Measurements from ENCODE around the gene IL6R. TPM values are rescaled to one million over a fixed set of nuclear protein-coding genes. Genes with fewer than 3 reads are reported as not detected.

Gene IL6R
- total RNA-seq, 4 donors from 2014 or later: 44.7 to 59.4 (median 55.5) TPM

- peak overlapping the region in 1 of 2 donors; percentile 41 for H3K4me3 ChIP-seq
- WGBS, 2 donors (ENCODE audit: low coverage in 1 of 2): 20 to 58% methylated on average over 1 to 3 of the region's 15 CpGs
- no peaks in the 10 kb centered on the region for H3K27me3 ChIP-seq
- H3K9me3 ChIP-seq: no peaks in the 10 kb centered on the region
- peak overlapping the region; percentile 84 to 97 (median 94) for H3K27ac ChIP-seq
- peaks cover 6 to 99% (median 24%) of the 10 kb centered on the region in 3 donors for H3K4me1 ChIP-seq
- TF ChIP-seq POLR2AphosphoS5 (IDR thresholded peaks at IDR 0.05) (no peak), CTCF (IDR thresholded peaks at IDR 0.05) (no peak), EP300 (IDR thresholded peaks at IDR 0.05) (no peak), POLR2A (IDR thresholded peaks at IDR 0.05) (no peak)
- ATAC-seq: no peak
- peaks cover 0 to 60% of the 10 kb centered on the region in 2 donors for H3K36me3 ChIP-seq
These were observed 30.6 kb downstream of the IL6R start for GRCh38 chr1:154435599-154436200.

- no peak for ATAC-seq
- Histone ChIP-seq H3K4me3 (peak overlapping the region in 1 of 2 donors; percentile 41), H3K27ac (peak overlapping the region; percentile 30 to 97 (median 88)), H3K4me1 (peaks cover 6 to 99% (median 22%) of the 10 kb centered on the region in 3 donors), H3K9me3 (no peaks in the 10 kb centered on the region), H3K36me3 (peaks cover 0 to 60% of the 10 kb centered on the region in 2 donors), H3K27me3 (no peaks in the 10 kb centered on the region)
- WGBS, 2 donors (ENCODE audit: low coverage in 1 of 2): 57 to 80% methylated on average over 1 to 9 of the region's 9 CpGs
- TF ChIP-seq POLR2A (IDR thresholded peaks at IDR 0.05) (no peak), CTCF (IDR thresholded peaks at IDR 0.05) (no peak)
These were observed 31.3 kb downstream of the IL6R start for GRCh38 chr1:154436433-154436832.

- H3K27ac ChIP-seq: peak overlapping the region; percentile 29 to 97 (median 64)
- 66 to 76% methylated on average over 4 to 5 of the region's 6 CpGs for WGBS, 2 donors (ENCODE audit: low coverage in 1 of 2)
- no peaks in the 10 kb centered on the region for H3K27me3 ChIP-seq
- TF ChIP-seq CTCF (IDR thresholded peaks at IDR 0.05): no peak
- no peak for TF ChIP-seq POLR2A (IDR thresholded peaks at IDR 0.05)
- no peak for TF ChIP-seq EP300 (IDR thresholded peaks at IDR 0.05)
- no peak for TF ChIP-seq POLR2AphosphoS5 (IDR thresholded peaks at IDR 0.05)
- H3K9me3 ChIP-seq: no peaks in the 10 kb centered on the region
- peaks cover 0 to 99% (median 16%) of the 10 kb centered on the region in 3 donors for H3K4me1 ChIP-seq
- H3K4me3 ChIP-seq: no peak overlapping the region
- H3K36me3 ChIP-seq: peaks cover 0 to 83% of the 10 kb centered on the region in 2 donors
- ATAC-seq: no peak
These were observed 35.1 kb downstream of the IL6R start for GRCh38 chr1:154440036-154440804.

GRCh38 chr1:154441241-154441888 lies 36.2 kb downstream of the IL6R start:
- 40 to 89% methylated on average over 1 to 6 of the region's 8 CpGs for WGBS, 2 donors (ENCODE audit: low coverage in 1 of 2)
- no peak for TF ChIP-seq POLR2AphosphoS5 (IDR thresholded peaks at IDR 0.05)
- ATAC-seq: no peak
- H3K4me3 ChIP-seq: no peak overlapping the region
- peak overlapping the region; percentile 7 to 97 (median 82) for H3K27ac ChIP-seq
- no peaks in the 10 kb centered on the region for H3K9me3 ChIP-seq
- peaks cover 0 to 72% of the 10 kb centered on the region in 2 donors for H3K36me3 ChIP-seq
- H3K4me1 ChIP-seq: peaks cover 0 to 98% (median 24%) of the 10 kb centered on the region in 3 donors
- no peaks in the 10 kb centered on the region for H3K27me3 ChIP-seq

GRCh38 chr1:154442006-154442740 lies 37.0 kb downstream of the IL6R start:
- no peak for ATAC-seq

More at GRCh38 chr1:154442006-154442740, 37.0 kb downstream of the IL6R start:
- 62 to 69% methylated on average over 7 of the region's 13 CpGs for WGBS, 2 donors (ENCODE audit: low coverage in 1 of 2)
- Histone ChIP-seq H3K27ac (peak overlapping the region; percentile 7 to 97 (median 82)), H3K36me3 (peaks cover 0 to 65% of the 10 kb centered on the region in 2 donors), H3K9me3 (no peaks in the 10 kb centered on the region), H3K4me3 (no peak overlapping the region), H3K4me1 (peaks cover 0 to 98% (median 28%) of the 10 kb centered on the region in 3 donors), H3K27me3 (no peaks in the 10 kb centered on the region)
- TF ChIP-seq POLR2AphosphoS5 (IDR thresholded peaks at IDR 0.05) (no peak), POLR2A (IDR thresholded peaks at IDR 0.05) (no peak), EP300 (IDR thresholded peaks at IDR 0.05) (no peak), CTCF (IDR thresholded peaks at IDR 0.05) (peak in 2 of 4 experiments; percentile 31 to 51)
